HL-60 (cell line): ENCODE results near the gene XPNPEP2.

ENCODE experiments used
- DNase-seq, 2 experiments: peaks; one replicate each; pipeline ENCODE4 v3.0.0-alpha.2; 2010 to 2020; ENCODE audit warnings: low read depth in 1 of 2, low spot score in 1 of 2
- H3K27ac ChIP-seq: fragments of 250-450 bp; sonication (Bioruptor Pico); replicated peaks from 2 replicates; pipeline ENCODE4 v1.5.1; 2020; ENCODE audit warnings: mild to moderate bottlenecking, moderate library complexity
- H3K27me3 ChIP-seq: fragments of 250-450 bp; sonication (Bioruptor Pico); 2 replicates; pipeline ENCODE4 v1.5.1; 2021; ENCODE audit warnings: mild to moderate bottlenecking, moderate library complexity; ENCODE audit not compliant: insufficient read depth, poor library complexity, severe bottlenecking
- H3K4me3 ChIP-seq: replicated peaks from 2 replicates; pipeline ENCODE4 v1.5.1; 2011; ENCODE audit warnings: mild to moderate bottlenecking, control low read depth, low read length; ENCODE audit not compliant: insufficient read depth
- CTCF ChIP-seq: IDR thresholded peaks from one replicate; pipeline ENCODE4 v1.5.1; 2011; ENCODE audit warnings: low read length, control low read depth, inconsistent platforms; ENCODE audit not compliant: insufficient read depth
- GABPA ChIP-seq: IDR thresholded peaks from 2 replicates; pipeline ENCODE4 v1.6.1; 2012; ENCODE audit warnings: low read depth
- POLR2AphosphoS5 ChIP-seq: IDR thresholded peaks from 2 replicates; pipeline ENCODE4 v1.6.1; 2012; ENCODE audit warnings: low read depth
- SPI1 ChIP-seq: IDR thresholded peaks from 2 replicates; pipeline ENCODE4 v1.6.1; 2012; ENCODE audit warnings: low read depth, mild to moderate bottlenecking, borderline replicate concordance
- TF ChIP-seq, protein P1 (sequence below): IDR thresholded peaks from 2 replicates; pipeline ENCODE4 v1.6.1; 2012; ENCODE audit warnings: low read depth; ENCODE audit not compliant: insufficient replicate concordance

XPNPEP2 gene

GRCh38 chrX:129755779-129756650 is 17.2 kb downstream of the XPNPEP2 start:
- H3K27ac ChIP-seq, result no peak overlapping the region
- no peaks in the 10 kb centered on the region for H3K27me3 ChIP-seq
- TF ChIP-seq, protein P1, sequence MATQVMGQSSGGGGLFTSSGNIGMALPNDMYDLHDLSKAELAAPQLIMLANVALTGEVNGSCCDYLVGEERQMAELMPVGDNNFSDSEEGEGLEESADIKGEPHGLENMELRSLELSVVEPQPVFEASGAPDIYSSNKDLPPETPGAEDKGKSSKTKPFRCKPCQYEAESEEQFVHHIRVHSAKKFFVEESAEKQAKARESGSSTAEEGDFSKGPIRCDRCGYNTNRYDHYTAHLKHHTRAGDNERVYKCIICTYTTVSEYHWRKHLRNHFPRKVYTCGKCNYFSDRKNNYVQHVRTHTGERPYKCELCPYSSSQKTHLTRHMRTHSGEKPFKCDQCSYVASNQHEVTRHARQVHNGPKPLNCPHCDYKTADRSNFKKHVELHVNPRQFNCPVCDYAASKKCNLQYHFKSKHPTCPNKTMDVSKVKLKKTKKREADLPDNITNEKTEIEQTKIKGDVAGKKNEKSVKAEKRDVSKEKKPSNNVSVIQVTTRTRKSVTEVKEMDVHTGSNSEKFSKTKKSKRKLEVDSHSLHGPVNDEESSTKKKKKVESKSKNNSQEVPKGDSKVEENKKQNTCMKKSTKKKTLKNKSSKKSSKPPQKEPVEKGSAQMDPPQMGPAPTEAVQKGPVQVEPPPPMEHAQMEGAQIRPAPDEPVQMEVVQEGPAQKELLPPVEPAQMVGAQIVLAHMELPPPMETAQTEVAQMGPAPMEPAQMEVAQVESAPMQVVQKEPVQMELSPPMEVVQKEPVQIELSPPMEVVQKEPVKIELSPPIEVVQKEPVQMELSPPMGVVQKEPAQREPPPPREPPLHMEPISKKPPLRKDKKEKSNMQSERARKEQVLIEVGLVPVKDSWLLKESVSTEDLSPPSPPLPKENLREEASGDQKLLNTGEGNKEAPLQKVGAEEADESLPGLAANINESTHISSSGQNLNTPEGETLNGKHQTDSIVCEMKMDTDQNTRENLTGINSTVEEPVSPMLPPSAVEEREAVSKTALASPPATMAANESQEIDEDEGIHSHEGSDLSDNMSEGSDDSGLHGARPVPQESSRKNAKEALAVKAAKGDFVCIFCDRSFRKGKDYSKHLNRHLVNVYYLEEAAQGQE, result no peak
- TF ChIP-seq SPI1 (no peak), GABPA (no peak), CTCF (no peak), POLR2AphosphoS5 (no peak)
- DNase-seq, result no peak
- no peak overlapping the region for H3K4me3 ChIP-seq

DNA sequence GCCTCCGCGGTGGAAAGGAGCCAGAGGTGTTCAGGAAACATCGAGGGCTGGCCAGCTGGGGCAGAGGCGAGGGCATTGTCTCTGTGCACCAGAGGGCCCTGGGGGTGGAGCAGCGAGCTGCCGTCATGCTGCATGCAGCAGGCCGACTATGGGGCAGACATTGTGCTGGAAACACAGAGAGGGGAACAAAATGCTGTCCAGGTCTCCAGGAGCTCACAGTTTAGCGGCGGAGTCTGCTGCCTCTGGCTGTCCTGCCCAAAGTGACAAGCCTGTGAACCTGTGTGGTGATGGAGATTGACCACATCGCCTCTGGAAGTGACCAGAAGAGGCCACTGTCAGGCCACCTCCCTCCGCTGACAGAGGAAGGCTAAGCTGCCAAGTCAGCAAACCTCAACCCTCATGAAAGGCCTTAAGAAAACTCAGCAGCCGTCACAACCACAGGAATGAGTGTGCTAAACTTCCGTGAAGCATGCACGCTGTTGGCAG is 20.8 kb downstream of the XPNPEP2 start:
- H3K27me3 ChIP-seq, result no peaks in the 10 kb centered on the region
- TF ChIP-seq SPI1 (no peak), POLR2AphosphoS5 (no peak), CTCF (no peak), GABPA (no peak)
- TF ChIP-seq, protein P1, result no peak

GRCh38 chrX:129760155-129760554 is 21.4 kb downstream of the XPNPEP2 start:
- Histone ChIP-seq H3K4me3 (no peak overlapping the region), H3K27ac (no peak overlapping the region), H3K27me3 (no peaks in the 10 kb centered on the region)
- no peak for DNase-seq
- TF ChIP-seq SPI1 (no peak), GABPA (no peak)

More for the DNA sequence above, 20.8 kb downstream of the XPNPEP2 start:
- peak in 1 of 2 experiments; percentile 53 for DNase-seq
- no peak overlapping the region for H3K27ac ChIP-seq
- no peak overlapping the region for H3K4me3 ChIP-seq

GRCh38 chrX:129760981-129761380 is 22.2 kb downstream of the XPNPEP2 start:
- DNase-seq, result no peak
- no peak overlapping the region for H3K27ac ChIP-seq
- no peak overlapping the region for H3K4me3 ChIP-seq
- H3K27me3 ChIP-seq, result no peaks in the 10 kb centered on the region
- TF ChIP-seq SPI1 (no peak), GABPA (no peak), CTCF (no peak), POLR2AphosphoS5 (no peak)
- TF ChIP-seq, protein P1, result no peak
